HUES6 (cell line): ENCODE results near the gene ATXN1.

Source experiments
- H3K27ac ChIP-seq: 2 replicates; pipeline ENCODE4 v1.7.0; 2013; ENCODE audit warnings: low read depth, mild to moderate bottlenecking, low read length, inconsistent platforms
- H3K27me3 ChIP-seq: 2 replicates; pipeline ENCODE4 v1.6.1; 2013; ENCODE audit warnings: low read length; ENCODE audit not compliant: control insufficient read depth, insufficient read depth
- H3K36me3 ChIP-seq: 2 replicates; pipeline ENCODE4 v1.6.1; 2013; ENCODE audit warnings: low read length; ENCODE audit not compliant: control insufficient read depth, insufficient read depth
- H3K4me1 ChIP-seq: 2 replicates; pipeline ENCODE4 v1.6.1; 2013; ENCODE audit warnings: low read length; ENCODE audit not compliant: control insufficient read depth, insufficient read depth
- H3K4me3 ChIP-seq: 2 replicates; pipeline ENCODE4 v1.5.1; 2013; ENCODE audit warnings: low read depth, low read length
- H3K9ac ChIP-seq: one replicate; pipeline ENCODE4 v1.6.1; 2013; ENCODE audit warnings: mild to moderate bottlenecking, low read length
- H3K9me3 ChIP-seq: 2 replicates; pipeline ENCODE4 v1.6.1; 2013; ENCODE audit warnings: low read depth, low read length; ENCODE audit not compliant: control insufficient read depth, insufficient read depth

Gene ATXN1

GRCh38 chr6:16371401-16371800 lies 389.9 kb downstream of the ATXN1 start:
- Histone ChIP-seq H3K9me3 (no peaks in the 10 kb centered on the region), H3K4me1 (0 out of 2 replicates have a peak, but pooled peaks cover 3% of the 10 kb centered on the region), H3K9ac (no peak overlapping the region), H3K27me3 (no peaks in the 10 kb centered on the region), H3K27ac (no peak overlapping the region), H3K36me3 (no peaks in the 10 kb centered on the region), H3K4me3 (no peak overlapping the region)

DNA sequence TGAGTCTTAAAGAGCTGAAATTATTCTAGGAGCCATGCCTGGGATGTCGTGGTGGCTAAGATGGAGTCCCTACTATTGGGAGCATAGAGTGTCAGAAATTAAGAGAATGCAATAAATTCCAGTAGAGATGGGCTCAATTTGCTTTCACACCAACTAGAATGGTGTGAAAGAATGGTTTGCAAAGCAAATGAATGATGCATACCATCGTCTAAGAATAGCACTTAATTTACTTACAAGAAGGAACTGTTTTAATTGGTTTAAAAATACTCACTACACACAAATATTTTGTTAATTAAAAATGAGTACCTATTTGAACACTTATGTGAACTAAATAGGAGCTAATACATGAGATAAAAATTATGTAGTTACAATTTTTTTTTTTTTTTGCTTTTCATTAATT lies 390.3 kb downstream of the ATXN1 start:
- H3K27ac ChIP-seq: no peak overlapping the region
- H3K9me3 ChIP-seq: no peaks in the 10 kb centered on the region
- no peaks in the 10 kb centered on the region for H3K36me3 ChIP-seq
- 0 out of 2 replicates have a peak, but pooled peaks cover 3% of the 10 kb centered on the region for H3K4me1 ChIP-seq
- no peaks in the 10 kb centered on the region for H3K27me3 ChIP-seq
- no peak overlapping the region for H3K4me3 ChIP-seq
- H3K9ac ChIP-seq: no peak overlapping the region

GRCh38 chr6:16369989-16370388 lies 391.3 kb downstream of the ATXN1 start:
- H3K4me3 ChIP-seq: no peak overlapping the region
- no peak overlapping the region for H3K27ac ChIP-seq
- no peak overlapping the region for H3K9ac ChIP-seq
- H3K4me1 ChIP-seq: 0 out of 2 replicates have a peak, but pooled peaks cover 3% of the 10 kb centered on the region
- H3K27me3 ChIP-seq: no peaks in the 10 kb centered on the region
- no peaks in the 10 kb centered on the region for H3K9me3 ChIP-seq
- no peaks in the 10 kb centered on the region for H3K36me3 ChIP-seq

DNA sequence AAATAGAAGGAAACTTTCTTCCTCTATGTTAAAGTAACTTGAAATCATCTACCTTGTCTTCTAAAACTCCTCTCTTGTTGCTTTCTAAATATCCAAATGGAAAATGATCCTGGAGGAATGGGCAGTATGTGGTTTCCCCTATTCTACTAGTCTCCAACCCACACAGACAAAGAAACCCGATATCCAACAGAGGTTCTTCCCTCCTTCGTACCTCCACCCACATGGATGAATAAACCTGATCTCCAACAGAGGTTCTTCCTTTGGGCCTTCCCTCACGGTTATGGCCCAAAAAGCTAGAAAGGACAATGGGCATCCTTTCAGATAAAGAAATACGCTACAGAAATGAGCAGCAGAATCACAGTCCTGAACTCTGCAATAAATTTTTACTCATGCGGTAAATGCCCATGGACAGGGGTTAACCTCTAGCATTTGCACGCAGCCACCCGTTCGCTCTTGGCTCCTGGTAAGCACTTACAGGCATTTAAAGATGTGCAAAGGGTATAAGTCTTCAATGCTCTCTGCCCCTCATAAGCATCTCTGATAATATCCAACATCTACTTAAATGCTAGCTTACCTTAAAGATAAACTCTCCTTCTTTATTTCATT lies 392.0 kb downstream of the ATXN1 start:
- Histone ChIP-seq H3K4me3 (no peak overlapping the region), H3K9ac (no peak overlapping the region), H3K27ac (no peak overlapping the region), H3K36me3 (no peaks in the 10 kb centered on the region), H3K4me1 (no peaks in the 10 kb centered on the region), H3K27me3 (no peaks in the 10 kb centered on the region), H3K9me3 (no peaks in the 10 kb centered on the region)

GRCh38 chr6:16367571-16367970 lies 393.7 kb downstream of the ATXN1 start:
- no peak overlapping the region for H3K4me3 ChIP-seq
- H3K27ac ChIP-seq: no peak overlapping the region

DNA sequence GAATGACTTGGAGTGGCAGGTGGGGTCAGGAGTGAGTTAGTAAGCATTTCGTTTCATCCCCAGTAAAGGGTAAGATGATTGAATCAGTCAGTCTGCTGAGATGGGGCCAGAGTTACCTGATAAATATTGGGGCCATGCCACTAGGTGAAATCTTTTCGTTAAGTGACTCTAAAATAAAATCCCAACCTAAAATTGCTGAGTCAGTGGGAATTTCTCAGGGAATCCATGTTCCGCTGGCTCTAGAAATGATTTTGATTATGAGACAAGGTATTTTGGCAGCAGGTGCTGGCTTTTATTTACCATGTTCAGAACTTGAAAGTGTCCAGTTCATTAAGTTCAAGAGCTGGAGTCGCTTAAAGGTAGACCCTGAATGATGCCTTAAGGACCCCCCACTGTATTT lies 397.5 kb downstream of the ATXN1 start:
- Histone ChIP-seq H3K4me1 (no peaks in the 10 kb centered on the region), H3K27me3 (no peaks in the 10 kb centered on the region), H3K36me3 (no peaks in the 10 kb centered on the region), H3K9me3 (no peaks in the 10 kb centered on the region), H3K9ac (no peak overlapping the region), H3K27ac (no peak overlapping the region), H3K4me3 (no peak overlapping the region)

More at GRCh38 chr6:16367571-16367970, 393.7 kb downstream of the ATXN1 start:
- no peak overlapping the region for H3K9ac ChIP-seq
- H3K4me1 ChIP-seq: no peaks in the 10 kb centered on the region
- no peaks in the 10 kb centered on the region for H3K9me3 ChIP-seq
- H3K27me3 ChIP-seq: no peaks in the 10 kb centered on the region
- H3K36me3 ChIP-seq: no peaks in the 10 kb centered on the region

GRCh38 chr6:16362819-16363589 lies 398.3 kb downstream of the ATXN1 start:
- Histone ChIP-seq H3K27me3 (no peaks in the 10 kb centered on the region), H3K9me3 (no peaks in the 10 kb centered on the region), H3K27ac (no peak overlapping the region), H3K36me3 (no peaks in the 10 kb centered on the region), H3K4me1 (no peaks in the 10 kb centered on the region), H3K4me3 (no peak overlapping the region), H3K9ac (no peak overlapping the region)

- no peaks in the 10 kb centered on the region for H3K36me3 ChIP-seq
- H3K27me3 ChIP-seq: no peaks in the 10 kb centered on the region
- H3K9ac ChIP-seq: no peak overlapping the region
- no peaks in the 10 kb centered on the region for H3K9me3 ChIP-seq
- no peak overlapping the region for H3K27ac ChIP-seq
- no peaks in the 10 kb centered on the region for H3K4me1 ChIP-seq
- H3K4me3 ChIP-seq: no peak overlapping the region
These were observed 399.0 kb downstream of the ATXN1 start for GRCh38 chr6:16362296-16362695.

DNA sequence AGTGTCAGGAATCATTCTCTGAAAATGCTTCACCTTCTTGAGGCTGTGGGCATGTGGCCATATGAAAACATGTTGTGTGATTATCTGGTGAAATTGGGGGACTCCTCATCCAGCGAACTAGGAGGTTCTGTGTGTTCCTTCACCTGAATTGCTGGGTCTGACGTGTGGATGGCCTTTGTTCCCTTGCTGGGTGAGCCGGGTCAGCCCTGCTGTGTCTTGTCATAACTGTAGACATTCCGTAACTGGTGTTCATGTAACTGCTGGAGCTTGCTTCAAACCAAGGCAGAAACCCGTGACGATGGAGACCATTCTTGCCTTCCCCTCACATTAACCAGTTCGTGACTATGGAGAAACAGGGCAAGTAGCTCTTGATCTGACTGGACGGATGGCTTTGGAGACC lies 399.4 kb downstream of the ATXN1 start:
- Histone ChIP-seq H3K4me1 (no peaks in the 10 kb centered on the region), H3K9ac (no peak overlapping the region), H3K36me3 (no peaks in the 10 kb centered on the region), H3K27me3 (no peaks in the 10 kb centered on the region), H3K9me3 (no peaks in the 10 kb centered on the region), H3K4me3 (no peak overlapping the region), H3K27ac (no peak overlapping the region)

DNA sequence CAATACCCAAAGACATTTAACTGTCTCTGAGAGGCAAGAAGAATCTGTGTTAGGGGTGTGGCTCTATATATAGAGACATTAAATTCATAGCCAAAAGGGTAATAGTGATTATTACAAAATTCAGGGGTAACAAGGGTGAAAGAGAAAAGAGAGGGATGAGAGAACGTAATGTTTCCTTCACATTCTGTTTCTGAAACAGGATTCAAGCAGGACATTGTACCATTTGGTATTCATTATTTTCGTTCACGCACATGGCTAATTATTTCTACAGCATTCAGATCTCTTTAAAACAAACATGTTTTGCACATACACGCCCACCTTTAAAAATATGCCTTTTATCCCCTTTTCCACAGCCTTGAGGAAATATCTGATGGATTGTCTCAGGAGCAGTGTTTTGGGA lies 400.1 kb downstream of the ATXN1 start:
- no peak overlapping the region for H3K27ac ChIP-seq
- no peaks in the 10 kb centered on the region for H3K9me3 ChIP-seq

GRCh38 chr6:16360365-16360764 lies 400.9 kb downstream of the ATXN1 start:
- Histone ChIP-seq H3K27me3 (no peaks in the 10 kb centered on the region), H3K27ac (no peak overlapping the region), H3K4me1 (peaks cover 9% of the 10 kb centered on the region), H3K9ac (no peak overlapping the region), H3K4me3 (no peak overlapping the region), H3K9me3 (no peaks in the 10 kb centered on the region), H3K36me3 (no peaks in the 10 kb centered on the region)

More for the DNA sequence above, 400.1 kb downstream of the ATXN1 start:
- H3K4me1 ChIP-seq: peaks cover 3% of the 10 kb centered on the region
- H3K27me3 ChIP-seq: no peaks in the 10 kb centered on the region
- no peak overlapping the region for H3K9ac ChIP-seq
- H3K36me3 ChIP-seq: no peaks in the 10 kb centered on the region
- H3K4me3 ChIP-seq: no peak overlapping the region
